ENCODE measurements around the gene ADAMTS17. TPM values are rescaled to one million over a fixed set of nuclear protein-coding genes. Genes with fewer than 3 reads are reported as not detected.

The ADAMTS17 gene
- total and polyA plus RNA-seq, 2 experiments from 2014 or later, result 0.69 to 3.3 TPM

DNA sequence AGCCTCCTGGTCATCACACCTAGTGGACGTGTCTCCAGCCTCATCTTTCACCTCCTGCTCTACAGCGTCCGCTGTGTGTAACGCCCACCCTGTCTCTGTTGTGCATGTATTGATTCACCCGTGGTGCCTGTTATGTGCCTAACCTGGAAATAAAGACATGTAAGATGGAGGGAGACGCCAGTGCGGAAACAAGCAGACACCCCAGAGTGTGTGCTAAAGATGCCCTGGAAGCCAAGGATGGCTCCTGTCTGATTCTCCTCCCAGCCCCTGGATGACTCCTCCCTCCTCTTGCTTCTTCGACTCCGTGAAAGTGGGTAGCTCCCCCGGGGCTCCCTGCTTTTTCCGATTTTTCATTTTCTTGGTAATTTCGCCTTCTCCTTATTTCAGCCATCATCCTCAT lies 241.8 kb downstream of the ADAMTS17 start:
- Histone ChIP-seq H3K9me3 (ENCODE audit: low read depth) (no peaks in the 10 kb centered on the region), H3K27me3 (no peaks in the 10 kb centered on the region), H3K36me3 (no peaks in the 10 kb centered on the region), H3K4me1 (ENCODE audit: low read depth) (no peaks in the 10 kb centered on the region), H3K27ac (no peak overlapping the region), H3K4me3 (no peak overlapping the region)
- DNase-seq (ENCODE audit: low read depth in 1 of 2, low spot score in 1 of 2), result no peak
- no peak for TF ChIP-seq CTCF (IDR thresholded peaks at IDR 0.05; ENCODE audit: low read depth, low read length)

DNA sequence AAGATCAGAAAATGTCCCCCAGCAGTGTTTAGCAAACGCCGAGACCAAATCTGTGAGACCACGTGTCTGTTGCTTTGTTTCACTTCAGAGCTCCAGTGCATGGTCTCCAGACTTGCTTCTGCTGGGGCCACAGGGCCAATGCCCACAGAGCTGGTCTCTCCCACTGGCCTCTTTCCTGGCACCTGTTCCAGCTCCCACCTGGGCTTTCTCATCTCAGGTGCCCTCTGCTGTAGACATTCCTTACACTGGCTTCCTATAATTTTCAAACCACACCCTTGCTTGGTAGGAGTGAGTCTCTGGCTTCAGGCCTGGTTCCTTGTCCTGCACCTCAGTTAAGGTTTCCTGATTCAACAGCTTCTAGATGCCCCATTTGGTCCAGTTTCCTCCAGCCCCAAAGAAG lies 243.1 kb downstream of the ADAMTS17 start:
- Histone ChIP-seq H3K4me3 (no peak overlapping the region), H3K27me3 (no peaks in the 10 kb centered on the region), H3K9me3 (ENCODE audit: low read depth) (no peaks in the 10 kb centered on the region), H3K4me1 (ENCODE audit: low read depth) (peaks cover 5% of the 10 kb centered on the region), H3K36me3 (no peaks in the 10 kb centered on the region), H3K27ac (no peak overlapping the region)
- TF ChIP-seq CTCF (IDR thresholded peaks at IDR 0.05; ENCODE audit: low read depth, low read length), result no peak
- no peak for DNase-seq (ENCODE audit: low read depth in 1 of 2, low spot score in 1 of 2)

- H3K4me3 ChIP-seq, result no peak overlapping the region
- H3K27me3 ChIP-seq, result no peaks in the 10 kb centered on the region
- no peak for TF ChIP-seq CTCF (IDR thresholded peaks at IDR 0.05; ENCODE audit: low read depth, low read length)
- DNase-seq (ENCODE audit: low read depth in 1 of 2, low spot score in 1 of 2), result no peak
- no peaks in the 10 kb centered on the region for H3K36me3 ChIP-seq
- peaks cover 13% of the 10 kb centered on the region for H3K4me1 ChIP-seq (ENCODE audit: low read depth)
- no peaks in the 10 kb centered on the region for H3K9me3 ChIP-seq (ENCODE audit: low read depth)
- H3K27ac ChIP-seq, result no peak overlapping the region
Measured at GRCh38 chr15:100097342-100098127, 244.2 kb downstream of the ADAMTS17 start.

DNA sequence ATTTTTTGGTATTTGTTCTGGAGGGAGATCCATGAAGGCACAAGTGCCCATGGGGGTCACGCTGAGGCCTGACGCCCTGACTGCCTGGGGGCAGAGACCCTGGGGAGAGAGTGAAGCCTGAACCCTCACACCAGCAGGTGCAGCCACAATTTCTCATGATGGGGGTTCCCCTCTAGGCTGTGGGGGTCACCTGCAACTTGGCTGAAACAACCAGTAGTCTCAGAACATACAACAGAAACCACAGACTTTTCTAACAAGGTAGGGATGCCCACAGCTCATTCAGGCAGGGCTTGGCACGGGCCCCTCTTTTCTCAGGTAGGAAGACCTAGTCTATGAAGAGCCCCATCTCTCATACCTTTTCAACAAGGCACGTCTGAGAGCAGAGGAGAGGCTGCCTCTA lies 245.1 kb downstream of the ADAMTS17 start:
- no peak overlapping the region for H3K27ac ChIP-seq
- H3K4me1 ChIP-seq (ENCODE audit: low read depth), result peaks cover 13% of the 10 kb centered on the region
- no peaks in the 10 kb centered on the region for H3K9me3 ChIP-seq (ENCODE audit: low read depth)
- no peaks in the 10 kb centered on the region for H3K36me3 ChIP-seq
- TF ChIP-seq CTCF (IDR thresholded peaks at IDR 0.05; ENCODE audit: low read depth, low read length), result no peak
- no peaks in the 10 kb centered on the region for H3K27me3 ChIP-seq
- no peak overlapping the region for H3K4me3 ChIP-seq
- no peak for DNase-seq (ENCODE audit: low read depth in 1 of 2, low spot score in 1 of 2)

DNA sequence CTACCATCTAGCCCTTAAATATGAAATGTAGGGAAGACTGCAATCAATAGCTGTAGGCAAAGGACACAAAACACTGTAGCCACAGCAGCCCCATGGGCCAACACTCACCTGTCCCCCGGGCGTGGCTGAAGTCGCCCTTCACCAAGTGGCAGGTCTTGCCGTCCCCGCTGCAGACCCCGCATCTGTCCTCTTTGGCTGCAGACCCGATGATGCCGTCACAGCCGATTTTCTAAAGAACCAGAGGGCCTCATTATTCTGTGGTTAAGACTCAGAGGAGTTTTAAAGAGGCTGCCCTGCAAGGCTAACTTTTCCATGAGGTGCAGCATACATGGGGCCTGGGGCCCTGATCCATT lies 245.6 kb downstream of the ADAMTS17 start:
- H3K27ac ChIP-seq, result no peak overlapping the region
- DNase-seq (ENCODE audit: low read depth in 1 of 2, low spot score in 1 of 2), result no peak

More for the DNA sequence above, 245.6 kb downstream of the ADAMTS17 start:
- no peak for TF ChIP-seq CTCF (IDR thresholded peaks at IDR 0.05; ENCODE audit: low read depth, low read length)
- Histone ChIP-seq H3K4me3 (no peak overlapping the region), H3K9me3 (ENCODE audit: low read depth) (no peaks in the 10 kb centered on the region), H3K27me3 (no peaks in the 10 kb centered on the region), H3K36me3 (no peaks in the 10 kb centered on the region), H3K4me1 (ENCODE audit: low read depth) (peaks cover 13% of the 10 kb centered on the region)
